ENCODE measurements around the gene POM121. TPM values are rescaled to one million over a fixed set of nuclear protein-coding genes. Genes with fewer than 3 reads are reported as not detected.

Gene POM121
- total RNA-seq: 9.2 and 18.4 TPM in 2 replicates

DNA sequence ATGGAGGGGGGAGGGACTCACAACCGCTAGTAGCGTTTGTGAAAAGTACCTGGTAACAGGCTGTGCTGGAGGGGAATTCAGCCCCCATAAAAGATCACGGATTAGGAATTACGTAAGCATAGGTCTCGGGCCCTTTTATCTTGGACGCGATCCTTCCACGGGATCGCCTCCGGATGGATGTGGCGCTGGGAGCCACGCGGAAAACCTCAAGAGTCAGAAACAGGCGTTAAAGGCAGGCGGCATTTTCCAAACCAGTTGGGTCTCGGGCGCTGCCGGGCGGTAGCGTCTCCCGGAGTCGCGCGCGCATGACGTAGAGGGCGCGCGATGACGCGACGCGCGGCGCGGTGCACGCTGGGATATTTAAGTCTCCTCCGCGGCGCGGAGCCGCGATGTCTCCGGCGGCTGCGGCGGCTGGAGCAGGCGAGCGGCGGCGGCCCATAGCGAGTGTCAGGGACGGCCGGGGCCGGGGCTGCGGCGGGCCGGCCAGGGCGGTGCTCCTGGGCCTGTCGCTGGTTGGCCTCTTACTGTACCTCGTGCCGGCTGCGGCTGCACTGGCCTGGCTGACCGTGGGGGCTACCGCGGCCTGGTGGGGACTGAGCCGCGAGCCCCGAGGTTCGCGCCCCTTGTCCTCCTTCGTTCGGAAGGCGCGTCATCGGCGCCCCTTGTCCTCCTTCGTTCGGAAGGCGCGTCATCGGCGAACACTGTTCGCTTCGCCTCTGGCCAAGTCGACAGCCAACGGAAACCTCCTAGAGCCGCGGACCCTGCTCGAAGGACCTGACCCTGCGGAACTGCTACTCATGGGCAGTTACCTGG lies at the start of gene POM121:
Gene POM121 (plus strand): TSS at position 363 of the 813 bp plus-strand sequence. CDS start 27 bp downstream, at position 390.

DNA sequence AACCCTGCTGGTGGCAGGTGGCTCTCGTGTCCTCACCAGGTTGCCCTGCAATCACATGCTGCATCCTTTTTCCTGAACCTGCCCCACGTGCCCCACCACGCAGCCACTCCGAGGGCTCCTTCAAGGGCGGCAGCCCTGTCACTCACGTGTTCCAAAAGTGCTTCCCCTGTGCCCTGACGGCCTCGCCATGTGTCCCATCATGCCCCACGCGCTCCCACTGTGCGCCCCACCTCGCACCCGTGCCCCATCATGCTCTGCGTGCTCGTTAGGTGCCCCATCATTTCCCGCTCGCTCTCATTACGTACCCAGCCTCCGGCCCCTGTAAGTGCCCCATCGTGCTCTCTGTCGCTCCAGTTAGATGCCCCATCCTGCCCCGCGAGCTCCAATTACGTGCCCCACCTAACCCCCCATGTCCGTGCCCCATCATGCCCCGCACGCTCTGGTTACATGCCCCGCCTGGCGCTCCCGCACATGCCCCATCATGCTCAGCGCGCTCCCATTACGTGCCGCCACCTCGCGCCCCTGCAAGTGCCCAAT lies 44.2 kb downstream of the POM121 start, which contains the start of gene TRIM74:
Gene TRIM74 (minus strand): TSS at position 487 of the 537 bp plus-strand sequence. CDS start 3,309 bp downstream, outside the sequence.

Other genes with a start within 250 kb of the POM121 start
- 1.4 and 2.7 TPM in 2 replicates for gene TYW1B, start 96.9 kb upstream of the POM121 start, total RNA-seq
- not detected in 2 replicates for gene TRIM74, start 44.4 kb downstream of the POM121 start, total RNA-seq
- gene SPDYE8, start 104.7 kb downstream of the POM121 start, total RNA-seq: not detected in 2 replicates
- gene SPDYE11, start 132.8 kb downstream of the POM121 start, total RNA-seq: not detected in 2 replicates
- gene SPDYE9, start 160.9 kb downstream of the POM121 start, total RNA-seq: not detected in 2 replicates

Measured in epithelial cell of alveolus of lung (primary cell).